Measurements from ENCODE around the gene KHDC4.

KHDC4 gene

GRCh38 chr1:155884982-155885381, 49.2 kb downstream of the KHDC4 start:
- peaks cover 2% of the 10 kb centered on the region for H3K36me3 ChIP-seq (ENCODE audit: insufficient read depth, insufficient read length, low read length)
- H3K9ac ChIP-seq (ENCODE audit: insufficient read length, low read depth): no peak overlapping the region
- TF ChIP-seq SUZ12 (IDR thresholded peaks at IDR 0.05; ENCODE audit: extremely low read depth, insufficient read depth, insufficient read length) (no peak), ZNF274 (IDR thresholded peaks at IDR 0.05; ENCODE audit: low read depth, low read length) (no peak), YY1 (IDR thresholded peaks at IDR 0.05; ENCODE audit: insufficient read depth, insufficient read length) (no peak)

GRCh38 chr1:155884031-155884960, 49.9 kb downstream of the KHDC4 start:
- TF ChIP-seq ZNF274 (IDR thresholded peaks at IDR 0.05; ENCODE audit: low read depth, low read length) (no peak), YY1 (IDR thresholded peaks at IDR 0.05; ENCODE audit: insufficient read depth, insufficient read length) (no peak), SUZ12 (IDR thresholded peaks at IDR 0.05; ENCODE audit: extremely low read depth, insufficient read depth, insufficient read length) (no peak)
- H3K4me1 ChIP-seq (ENCODE audit: insufficient read depth, insufficient read length): peaks cover 3% of the 10 kb centered on the region
- no peak for DNase-seq (ENCODE audit: low read depth, low spot score)
- no peaks in the 10 kb centered on the region for H3K27me3 ChIP-seq (ENCODE audit: insufficient read depth, insufficient read length)
- H3K9ac ChIP-seq (ENCODE audit: insufficient read length, low read depth): no peak overlapping the region
- H3K4me3 ChIP-seq (ENCODE audit: insufficient read length, low read depth): no peak overlapping the region
- peaks cover 2% of the 10 kb centered on the region for H3K36me3 ChIP-seq (ENCODE audit: insufficient read depth, insufficient read length, low read length)
- H3K9me3 ChIP-seq (ENCODE audit: insufficient read depth, low read length): no peaks in the 10 kb centered on the region

More at GRCh38 chr1:155884982-155885381, 49.2 kb downstream of the KHDC4 start:
- no peak for DNase-seq (ENCODE audit: low read depth, low spot score)
- Histone ChIP-seq H3K27me3 (ENCODE audit: insufficient read depth, insufficient read length) (no peaks in the 10 kb centered on the region), H3K4me1 (ENCODE audit: insufficient read depth, insufficient read length) (peaks cover 3% of the 10 kb centered on the region), H3K9me3 (ENCODE audit: insufficient read depth, low read length) (no peaks in the 10 kb centered on the region), H3K4me3 (ENCODE audit: insufficient read length, low read depth) (no peak overlapping the region)

GRCh38 chr1:155882766-155883165, 51.4 kb downstream of the KHDC4 start:
- Histone ChIP-seq H3K9me3 (ENCODE audit: insufficient read depth, low read length) (no peaks in the 10 kb centered on the region), H3K27me3 (ENCODE audit: insufficient read depth, insufficient read length) (no peaks in the 10 kb centered on the region), H3K4me1 (ENCODE audit: insufficient read depth, insufficient read length) (peaks cover 3% of the 10 kb centered on the region), H3K4me3 (ENCODE audit: insufficient read length, low read depth) (no peak overlapping the region), H3K36me3 (ENCODE audit: insufficient read depth, insufficient read length, low read length) (peaks cover 2% of the 10 kb centered on the region), H3K9ac (ENCODE audit: insufficient read length, low read depth) (no peak overlapping the region)
- TF ChIP-seq ZNF274 (IDR thresholded peaks at IDR 0.05; ENCODE audit: low read depth, low read length) (no peak), SUZ12 (IDR thresholded peaks at IDR 0.05; ENCODE audit: extremely low read depth, insufficient read depth, insufficient read length) (no peak), YY1 (IDR thresholded peaks at IDR 0.05; ENCODE audit: insufficient read depth, insufficient read length) (no peak)
- DNase-seq (ENCODE audit: low read depth, low spot score): no peak

GRCh38 chr1:155882235-155882634, 52.0 kb downstream of the KHDC4 start:
- Histone ChIP-seq H3K4me3 (ENCODE audit: insufficient read length, low read depth) (no peak overlapping the region), H3K9ac (ENCODE audit: insufficient read length, low read depth) (no peak overlapping the region), H3K36me3 (ENCODE audit: insufficient read depth, insufficient read length, low read length) (peaks cover 2% of the 10 kb centered on the region), H3K4me1 (ENCODE audit: insufficient read depth, insufficient read length) (peaks cover 3% of the 10 kb centered on the region), H3K27me3 (ENCODE audit: insufficient read depth, insufficient read length) (no peaks in the 10 kb centered on the region), H3K9me3 (ENCODE audit: insufficient read depth, low read length) (no peaks in the 10 kb centered on the region)
- no peak for TF ChIP-seq ZNF274 (IDR thresholded peaks at IDR 0.05; ENCODE audit: low read depth, low read length)
- DNase-seq (ENCODE audit: low read depth, low spot score): no peak

- Histone ChIP-seq H3K36me3 (ENCODE audit: insufficient read depth, insufficient read length, low read length) (peaks cover 2% of the 10 kb centered on the region), H3K4me1 (ENCODE audit: insufficient read depth, insufficient read length) (peaks cover 3% of the 10 kb centered on the region)
- no peak for DNase-seq (ENCODE audit: low read depth, low spot score)
Measured at GRCh38 chr1:155880950-155881349, 53.3 kb downstream of the KHDC4 start.

GRCh38 chr1:155880251-155880650, 54.0 kb downstream of the KHDC4 start:
- TF ChIP-seq SUZ12 (IDR thresholded peaks at IDR 0.05; ENCODE audit: extremely low read depth, insufficient read depth, insufficient read length) (no peak), ZNF274 (IDR thresholded peaks at IDR 0.05; ENCODE audit: low read depth, low read length) (no peak), YY1 (IDR thresholded peaks at IDR 0.05; ENCODE audit: insufficient read depth, insufficient read length) (no peak)
- H3K27me3 ChIP-seq (ENCODE audit: insufficient read depth, insufficient read length): no peaks in the 10 kb centered on the region
- no peaks in the 10 kb centered on the region for H3K9me3 ChIP-seq (ENCODE audit: insufficient read depth, low read length)
- no peak overlapping the region for H3K9ac ChIP-seq (ENCODE audit: insufficient read length, low read depth)
- H3K4me3 ChIP-seq (ENCODE audit: insufficient read length, low read depth): no peak overlapping the region
- no peak for DNase-seq (ENCODE audit: low read depth, low spot score)
- peaks cover 2% of the 10 kb centered on the region for H3K36me3 ChIP-seq (ENCODE audit: insufficient read depth, insufficient read length, low read length)
- peaks cover 3% of the 10 kb centered on the region for H3K4me1 ChIP-seq (ENCODE audit: insufficient read depth, insufficient read length)

More at GRCh38 chr1:155880950-155881349, 53.3 kb downstream of the KHDC4 start:
- H3K9me3 ChIP-seq (ENCODE audit: insufficient read depth, low read length): no peaks in the 10 kb centered on the region
- H3K4me3 ChIP-seq (ENCODE audit: insufficient read length, low read depth): no peak overlapping the region
- TF ChIP-seq SUZ12 (IDR thresholded peaks at IDR 0.05; ENCODE audit: extremely low read depth, insufficient read depth, insufficient read length) (no peak), ZNF274 (IDR thresholded peaks at IDR 0.05; ENCODE audit: low read depth, low read length) (no peak), YY1 (IDR thresholded peaks at IDR 0.05; ENCODE audit: insufficient read depth, insufficient read length) (no peak)
- no peaks in the 10 kb centered on the region for H3K27me3 ChIP-seq (ENCODE audit: insufficient read depth, insufficient read length)
- no peak overlapping the region for H3K9ac ChIP-seq (ENCODE audit: insufficient read length, low read depth)

GRCh38 chr1:155877945-155878344, 56.3 kb downstream of the KHDC4 start:
- no peak overlapping the region for H3K4me3 ChIP-seq (ENCODE audit: insufficient read length, low read depth)
- H3K27me3 ChIP-seq (ENCODE audit: insufficient read depth, insufficient read length): no peaks in the 10 kb centered on the region
- H3K4me1 ChIP-seq (ENCODE audit: insufficient read depth, insufficient read length): no peaks in the 10 kb centered on the region
- H3K9ac ChIP-seq (ENCODE audit: insufficient read length, low read depth): no peak overlapping the region
- TF ChIP-seq ZNF274 (IDR thresholded peaks at IDR 0.05; ENCODE audit: low read depth, low read length): no peak
- TF ChIP-seq SUZ12 (IDR thresholded peaks at IDR 0.05; ENCODE audit: extremely low read depth, insufficient read depth, insufficient read length): no peak
- no peak for TF ChIP-seq YY1 (IDR thresholded peaks at IDR 0.05; ENCODE audit: insufficient read depth, insufficient read length)
- no peaks in the 10 kb centered on the region for H3K9me3 ChIP-seq (ENCODE audit: insufficient read depth, low read length)
- no peak for DNase-seq (ENCODE audit: low read depth, low spot score)
- peaks cover 2% of the 10 kb centered on the region for H3K36me3 ChIP-seq (ENCODE audit: insufficient read depth, insufficient read length, low read length)
